HepG2 (cell line): ENCODE measurements around the gene EXPH5. TPM values are rescaled to one million over a fixed set of nuclear protein-coding genes. Genes with fewer than 3 reads are reported as not detected.

Source experiments
- ATRX ChIP-seq: sonication (generic); formaldehyde crosslinking; IDR thresholded peaks from 2 replicates; pipeline ENCODE4 v1.4.0; 2020; ENCODE audit warnings: missing genetic modification reagents, borderline replicate concordance
- KAT7 ChIP-seq: IDR thresholded peaks from 2 replicates; pipeline ENCODE4 v1.6.1; 2018; ENCODE audit warnings: borderline replicate concordance, missing compliant biosample characterization
- NFKBIZ ChIP-seq: IDR thresholded peaks from 2 replicates; pipeline ENCODE4 v1.6.1; 2018; ENCODE audit warnings: missing genetic modification reagents, missing compliant biosample characterization
- NR1H2 ChIP-seq: sonication (generic); formaldehyde crosslinking; IDR thresholded peaks from 2 replicates; pipeline ENCODE4 v1.8.1; 2022; ENCODE audit warnings: low read depth, missing genetic modification reagents, borderline replicate concordance
- PCBP1 ChIP-seq: fragments of 200-400 bp; formaldehyde crosslinking; IDR thresholded peaks from 2 replicates; pipeline ENCODE4 v1.6.1; 2017; ENCODE audit warnings: mild to moderate bottlenecking, low read depth, low read length, borderline replicate concordance
- SP4 ChIP-seq: sonication (generic); formaldehyde crosslinking; IDR thresholded peaks from 2 replicates; pipeline ENCODE4 v1.8.1; 2023; ENCODE audit warnings: mild to moderate bottlenecking, missing genetic modification reagents
- TEAD2 ChIP-seq: sonication (generic); formaldehyde crosslinking; IDR thresholded peaks from 2 replicates; pipeline ENCODE4 v1.9.0; 2021; ENCODE audit warnings: missing genetic modification reagents
- ZNF670 ChIP-seq: sonication (generic); formaldehyde crosslinking; IDR thresholded peaks from 2 replicates; pipeline ENCODE4 v1.8.0; 2022; ENCODE audit warnings: mild to moderate bottlenecking, missing genetic modification reagents, borderline replicate concordance
- polyA plus RNA-seq, 8 experiments: library from polyadenylated mRNA; depleted of rRNA in 3 of 8; stranded (reverse) in 7 of 8; unstranded in 1 of 8; fragments of >200 nt; fragmentation: Illumina TruSeq in 4 of 8; extraction: Trizol in 4 of 8; gene quantifications; 2 replicates each; pipeline versions ENCODE4 v1.2.1 to v1.2.3, GENCODE V29; 2011 to 2016; ENCODE audit warnings: low read depth in 4 of 8, missing spikeins in 1 of 8, mixed read lengths in 1 of 8; ENCODE audit not compliant: insufficient read depth in 1 of 8
- total RNA-seq, 5 experiments: library from RNA; depleted of rRNA; stranded (reverse); fragments of >200 nt; fragmentation: Illumina TruSeq; extraction: Trizol; gene quantifications; 2 replicates each; pipeline ENCODE4 v1.2.3, GENCODE V29; 2016; ENCODE audit warnings: low read depth in 1 of 5
- TF ChIP-seq, protein P1 (sequence below): sonication (generic); formaldehyde crosslinking; IDR thresholded peaks from 2 replicates; pipeline ENCODE4 v1.5.0; 2020; ENCODE audit warnings: missing genetic modification reagents
- TF ChIP-seq, protein P2 (sequence below): sonication (generic); formaldehyde crosslinking; IDR thresholded peaks from 2 replicates; pipeline ENCODE4 v1.4.0; 2020; ENCODE audit warnings: missing genetic modification reagents
- TF ChIP-seq, protein P3 (sequence below): sonication (generic); formaldehyde crosslinking; IDR thresholded peaks from 2 replicates; pipeline ENCODE4 v1.5.1; 2020; ENCODE audit warnings: missing genetic modification reagents, mild to moderate bottlenecking, borderline replicate concordance
- TF ChIP-seq, protein P4 (sequence below): fragments of 450-650 bp; IDR thresholded peaks from 2 replicates; pipeline ENCODE4 v1.6.1; 2016

The EXPH5 gene
- total and polyA plus RNA-seq, 2 of the 13 experiments (the other 11 are each of a cell fraction or from before 2014, with no cell fraction given) = under 0.01 to 0.02 TPM

DNA sequence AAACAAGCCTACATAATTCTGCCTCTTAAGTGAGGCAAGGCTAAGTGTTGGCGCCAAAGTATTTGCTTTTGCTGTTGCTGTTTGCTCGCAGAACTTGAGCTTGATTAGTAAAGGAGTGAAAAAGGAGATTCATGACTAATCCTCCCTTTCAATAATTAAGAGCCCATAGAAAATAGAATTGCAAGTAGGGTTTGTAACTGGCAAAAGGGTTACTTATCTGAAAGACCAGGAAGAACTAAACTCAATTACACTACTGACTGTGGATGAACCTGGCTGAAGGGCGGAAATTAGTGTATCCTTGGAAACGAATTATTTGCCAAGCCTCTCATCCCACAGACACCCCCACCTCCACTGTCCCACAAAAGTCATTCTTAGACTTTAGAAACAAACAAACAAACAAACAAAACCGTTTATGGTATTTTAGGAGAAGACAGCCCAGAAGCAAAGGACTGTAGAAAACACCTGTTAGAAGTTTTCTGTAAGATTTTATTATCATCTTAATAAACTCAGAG is 411 bp upstream of the EXPH5 start (continued):
- TF ChIP-seq NR1H2 (CRISPR knock-in tag) (no peak), ZNF670 (CRISPR knock-in tag) (no peak), NFKBIZ (CRISPR knock-in tag) (no peak), ATRX (CRISPR knock-in tag) (no peak), TEAD2 (CRISPR knock-in tag) (no peak), PCBP1 (no peak), SP4 (CRISPR knock-in tag) (no peak), KAT7 (CRISPR knock-in tag) (no peak)
- TF ChIP-seq, protein P1, sequence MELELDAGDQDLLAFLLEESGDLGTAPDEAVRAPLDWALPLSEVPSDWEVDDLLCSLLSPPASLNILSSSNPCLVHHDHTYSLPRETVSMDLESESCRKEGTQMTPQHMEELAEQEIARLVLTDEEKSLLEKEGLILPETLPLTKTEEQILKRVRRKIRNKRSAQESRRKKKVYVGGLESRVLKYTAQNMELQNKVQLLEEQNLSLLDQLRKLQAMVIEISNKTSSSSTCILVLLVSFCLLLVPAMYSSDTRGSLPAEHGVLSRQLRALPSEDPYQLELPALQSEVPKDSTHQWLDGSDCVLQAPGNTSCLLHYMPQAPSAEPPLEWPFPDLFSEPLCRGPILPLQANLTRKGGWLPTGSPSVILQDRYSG (CRISPR knock-in tag) = no peak
- TF ChIP-seq, protein P2, sequence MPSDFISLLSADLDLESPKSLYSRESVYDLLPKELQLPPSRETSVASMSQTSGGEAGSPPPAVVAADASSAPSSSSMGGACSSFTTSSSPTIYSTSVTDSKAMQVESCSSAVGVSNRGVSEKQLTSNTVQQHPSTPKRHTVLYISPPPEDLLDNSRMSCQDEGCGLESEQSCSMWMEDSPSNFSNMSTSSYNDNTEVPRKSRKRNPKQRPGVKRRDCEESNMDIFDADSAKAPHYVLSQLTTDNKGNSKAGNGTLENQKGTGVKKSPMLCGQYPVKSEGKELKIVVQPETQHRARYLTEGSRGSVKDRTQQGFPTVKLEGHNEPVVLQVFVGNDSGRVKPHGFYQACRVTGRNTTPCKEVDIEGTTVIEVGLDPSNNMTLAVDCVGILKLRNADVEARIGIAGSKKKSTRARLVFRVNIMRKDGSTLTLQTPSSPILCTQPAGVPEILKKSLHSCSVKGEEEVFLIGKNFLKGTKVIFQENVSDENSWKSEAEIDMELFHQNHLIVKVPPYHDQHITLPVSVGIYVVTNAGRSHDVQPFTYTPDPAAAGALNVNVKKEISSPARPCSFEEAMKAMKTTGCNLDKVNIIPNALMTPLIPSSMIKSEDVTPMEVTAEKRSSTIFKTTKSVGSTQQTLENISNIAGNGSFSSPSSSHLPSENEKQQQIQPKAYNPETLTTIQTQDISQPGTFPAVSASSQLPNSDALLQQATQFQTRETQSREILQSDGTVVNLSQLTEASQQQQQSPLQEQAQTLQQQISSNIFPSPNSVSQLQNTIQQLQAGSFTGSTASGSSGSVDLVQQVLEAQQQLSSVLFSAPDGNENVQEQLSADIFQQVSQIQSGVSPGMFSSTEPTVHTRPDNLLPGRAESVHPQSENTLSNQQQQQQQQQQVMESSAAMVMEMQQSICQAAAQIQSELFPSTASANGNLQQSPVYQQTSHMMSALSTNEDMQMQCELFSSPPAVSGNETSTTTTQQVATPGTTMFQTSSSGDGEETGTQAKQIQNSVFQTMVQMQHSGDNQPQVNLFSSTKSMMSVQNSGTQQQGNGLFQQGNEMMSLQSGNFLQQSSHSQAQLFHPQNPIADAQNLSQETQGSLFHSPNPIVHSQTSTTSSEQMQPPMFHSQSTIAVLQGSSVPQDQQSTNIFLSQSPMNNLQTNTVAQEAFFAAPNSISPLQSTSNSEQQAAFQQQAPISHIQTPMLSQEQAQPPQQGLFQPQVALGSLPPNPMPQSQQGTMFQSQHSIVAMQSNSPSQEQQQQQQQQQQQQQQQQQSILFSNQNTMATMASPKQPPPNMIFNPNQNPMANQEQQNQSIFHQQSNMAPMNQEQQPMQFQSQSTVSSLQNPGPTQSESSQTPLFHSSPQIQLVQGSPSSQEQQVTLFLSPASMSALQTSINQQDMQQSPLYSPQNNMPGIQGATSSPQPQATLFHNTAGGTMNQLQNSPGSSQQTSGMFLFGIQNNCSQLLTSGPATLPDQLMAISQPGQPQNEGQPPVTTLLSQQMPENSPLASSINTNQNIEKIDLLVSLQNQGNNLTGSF (CRISPR knock-in tag) = no peak
- TF ChIP-seq, protein P3, sequence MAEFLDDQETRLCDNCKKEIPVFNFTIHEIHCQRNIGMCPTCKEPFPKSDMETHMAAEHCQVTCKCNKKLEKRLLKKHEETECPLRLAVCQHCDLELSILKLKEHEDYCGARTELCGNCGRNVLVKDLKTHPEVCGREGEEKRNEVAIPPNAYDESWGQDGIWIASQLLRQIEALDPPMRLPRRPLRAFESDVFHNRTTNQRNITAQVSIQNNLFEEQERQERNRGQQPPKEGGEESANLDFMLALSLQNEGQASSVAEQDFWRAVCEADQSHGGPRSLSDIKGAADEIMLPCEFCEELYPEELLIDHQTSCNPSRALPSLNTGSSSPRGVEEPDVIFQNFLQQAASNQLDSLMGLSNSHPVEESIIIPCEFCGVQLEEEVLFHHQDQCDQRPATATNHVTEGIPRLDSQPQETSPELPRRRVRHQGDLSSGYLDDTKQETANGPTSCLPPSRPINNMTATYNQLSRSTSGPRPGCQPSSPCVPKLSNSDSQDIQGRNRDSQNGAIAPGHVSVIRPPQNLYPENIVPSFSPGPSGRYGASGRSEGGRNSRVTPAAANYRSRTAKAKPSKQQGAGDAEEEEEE (CRISPR knock-in tag) = no peak
- TF ChIP-seq, protein P4, sequence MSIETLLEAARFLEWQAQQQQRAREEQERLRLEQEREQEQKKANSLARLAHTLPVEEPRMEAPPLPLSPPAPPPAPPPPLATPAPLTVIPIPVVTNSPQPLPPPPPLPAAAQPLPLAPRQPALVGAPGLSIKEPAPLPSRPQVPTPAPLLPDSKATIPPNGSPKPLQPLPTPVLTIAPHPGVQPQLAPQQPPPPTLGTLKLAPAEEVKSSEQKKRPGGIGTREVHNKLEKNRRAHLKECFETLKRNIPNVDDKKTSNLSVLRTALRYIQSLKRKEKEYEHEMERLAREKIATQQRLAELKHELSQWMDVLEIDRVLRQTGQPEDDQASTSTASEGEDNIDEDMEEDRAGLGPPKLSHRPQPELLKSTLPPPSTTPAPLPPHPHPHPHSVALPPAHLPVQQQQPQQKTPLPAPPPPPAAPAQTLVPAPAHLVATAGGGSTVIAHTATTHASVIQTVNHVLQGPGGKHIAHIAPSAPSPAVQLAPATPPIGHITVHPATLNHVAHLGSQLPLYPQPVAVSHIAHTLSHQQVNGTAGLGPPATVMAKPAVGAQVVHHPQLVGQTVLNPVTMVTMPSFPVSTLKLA = no peak
- TF ChIP-seq, all 625 proteins: peak for 6
